Mononuclear cell (primary cell): ENCODE measurements around the gene SLC26A9. TPM values are rescaled to one million over a fixed set of nuclear protein-coding genes. Genes with fewer than 3 reads are reported as not detected.

ENCODE experiments used
- H3K27me3 ChIP-seq: 2 replicates; pipeline ENCODE4 v1.6.0; 2011; ENCODE audit warnings: low read length, control low read depth; ENCODE audit not compliant: insufficient read depth
- H3K4me1 ChIP-seq: 2 replicates; pipeline ENCODE4 v1.5.1; 2011; ENCODE audit warnings: mild to moderate bottlenecking, low read length, control low read depth; ENCODE audit not compliant: insufficient read depth
- H3K4me3 ChIP-seq: 2 replicates; pipeline ENCODE4 v1.5.1; 2011; ENCODE audit warnings: mild to moderate bottlenecking, low read length, moderate library complexity
- H3K9me3 ChIP-seq: 2 replicates; pipeline ENCODE4 v1.5.1; 2011; ENCODE audit warnings: low read depth, mild to moderate bottlenecking, control low read depth, low read length
- total RNA-seq: library from RNA; depleted of rRNA; stranded (reverse); fragments of >200 nt; gene quantifications from one replicate; pipeline ENCODE4 v1.2.3, GENCODE V29; 2012

Gene SLC26A9
- total RNA-seq, 1 donor: not detected

DNA sequence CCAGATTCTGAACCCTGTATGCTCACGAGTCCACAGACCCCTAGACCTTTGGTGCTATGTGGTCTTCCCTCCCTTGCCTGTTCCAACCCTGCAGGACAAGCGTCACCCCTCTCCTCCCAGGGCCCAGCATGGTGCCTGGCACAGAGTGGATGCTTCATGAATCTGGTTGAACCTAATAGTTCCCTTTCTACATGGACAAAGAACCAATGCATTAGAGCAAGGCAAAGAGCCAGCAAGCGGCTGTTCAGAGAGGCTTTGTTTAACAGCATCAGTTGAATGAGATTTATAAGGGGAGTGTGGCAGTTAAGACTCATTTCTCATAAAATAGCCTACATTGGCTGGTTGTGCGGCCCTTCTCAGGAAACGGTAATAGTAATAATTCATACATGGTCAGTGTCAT lies 14.9 kb downstream of the SLC26A9 start:
- peaks cover 21% of the 10 kb centered on the region for H3K4me1 ChIP-seq
- H3K27me3 ChIP-seq: no peaks in the 10 kb centered on the region
- H3K9me3 ChIP-seq: no peaks in the 10 kb centered on the region
- H3K4me3 ChIP-seq: no peak overlapping the region

DNA sequence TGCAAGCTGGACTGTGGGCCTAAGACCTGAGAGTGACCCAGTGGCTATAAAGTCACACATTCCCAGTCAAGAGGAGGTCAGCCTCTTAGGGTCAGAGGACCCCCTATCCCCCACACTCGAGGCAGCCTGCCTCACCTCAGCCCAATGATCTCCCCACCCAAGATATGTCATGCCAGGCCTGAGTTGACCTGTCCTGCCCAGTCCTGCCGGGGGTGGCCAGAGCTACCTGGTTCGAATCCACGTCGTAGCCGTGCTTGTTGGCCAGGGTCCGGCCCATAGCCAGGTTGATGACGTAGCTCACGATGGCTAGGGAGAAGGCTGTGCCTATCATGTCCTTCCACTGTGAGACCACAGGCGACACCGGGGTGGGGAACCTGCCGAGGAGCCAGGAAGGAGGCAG lies 15.6 kb downstream of the SLC26A9 start:
- Histone ChIP-seq H3K27me3 (no peaks in the 10 kb centered on the region), H3K9me3 (no peaks in the 10 kb centered on the region), H3K4me1 (peaks cover 16% of the 10 kb centered on the region), H3K4me3 (no peak overlapping the region)

DNA sequence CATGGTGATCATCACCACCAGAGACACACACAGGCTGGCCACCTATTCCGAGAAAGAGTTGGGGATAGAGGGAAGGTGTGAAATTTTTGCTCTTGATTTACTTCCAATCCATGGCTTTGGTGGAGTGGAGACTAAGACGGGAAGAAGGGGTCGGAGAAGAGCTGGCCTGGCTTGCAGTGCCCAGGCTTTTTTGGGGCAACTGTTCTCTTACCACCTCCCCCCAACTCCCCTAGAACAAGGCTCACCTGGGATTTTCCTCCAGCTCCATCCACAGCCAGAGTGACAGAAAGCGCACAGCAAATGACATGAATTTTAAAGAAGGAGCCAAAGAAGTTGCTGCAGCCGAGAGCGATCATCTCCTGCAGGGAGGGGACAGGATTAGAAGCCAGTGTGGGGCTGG lies 16.0 kb downstream of the SLC26A9 start:
- Histone ChIP-seq H3K4me1 (peaks cover 16% of the 10 kb centered on the region), H3K9me3 (no peaks in the 10 kb centered on the region), H3K4me3 (no peak overlapping the region), H3K27me3 (no peaks in the 10 kb centered on the region)

DNA sequence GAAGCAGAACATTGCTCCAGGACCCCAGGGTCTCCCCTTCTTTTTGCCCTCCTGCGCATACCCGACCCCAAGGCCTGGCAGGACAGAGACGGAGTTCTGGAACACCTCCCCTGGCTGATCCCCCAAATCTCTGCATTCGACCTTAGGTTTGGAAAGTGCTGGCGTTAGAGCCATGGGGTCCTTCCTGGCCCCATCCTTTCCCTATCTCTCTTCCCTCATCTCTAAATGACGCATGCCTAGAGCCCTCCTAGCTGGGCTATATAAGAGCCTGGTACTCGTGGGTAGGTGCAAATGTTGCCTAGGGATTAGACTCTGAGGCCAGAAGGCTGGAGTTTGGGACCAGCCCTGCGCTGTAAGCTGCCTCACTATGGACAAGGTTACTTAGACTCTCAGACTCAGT lies 16.6 kb downstream of the SLC26A9 start:
- Histone ChIP-seq H3K4me1 (peaks cover 16% of the 10 kb centered on the region), H3K4me3 (no peak overlapping the region), H3K27me3 (no peaks in the 10 kb centered on the region), H3K9me3 (no peaks in the 10 kb centered on the region)

DNA sequence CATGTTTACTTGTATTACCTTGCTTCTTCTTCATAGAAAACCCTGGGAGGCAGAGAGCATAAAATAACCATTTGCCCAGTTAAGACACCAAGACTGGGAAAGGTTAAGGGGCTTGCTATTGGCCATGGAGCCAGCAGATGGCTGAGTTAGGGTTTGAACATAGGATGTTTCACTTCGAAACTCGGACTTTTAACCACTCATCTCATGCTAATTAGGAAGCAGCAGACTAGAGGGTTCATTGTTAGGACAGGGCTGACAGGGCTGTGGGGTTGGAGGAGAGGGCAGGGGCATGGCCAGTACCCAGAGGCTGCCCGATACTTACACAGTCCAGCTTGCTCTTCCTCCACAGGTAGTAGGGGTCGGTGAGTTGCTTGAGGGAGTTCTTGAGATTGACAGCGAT lies 17.0 kb downstream of the SLC26A9 start:
- H3K9me3 ChIP-seq: no peaks in the 10 kb centered on the region
- H3K27me3 ChIP-seq: no peaks in the 10 kb centered on the region
- peaks cover 16% of the 10 kb centered on the region for H3K4me1 ChIP-seq
- H3K4me3 ChIP-seq: no peak overlapping the region

DNA sequence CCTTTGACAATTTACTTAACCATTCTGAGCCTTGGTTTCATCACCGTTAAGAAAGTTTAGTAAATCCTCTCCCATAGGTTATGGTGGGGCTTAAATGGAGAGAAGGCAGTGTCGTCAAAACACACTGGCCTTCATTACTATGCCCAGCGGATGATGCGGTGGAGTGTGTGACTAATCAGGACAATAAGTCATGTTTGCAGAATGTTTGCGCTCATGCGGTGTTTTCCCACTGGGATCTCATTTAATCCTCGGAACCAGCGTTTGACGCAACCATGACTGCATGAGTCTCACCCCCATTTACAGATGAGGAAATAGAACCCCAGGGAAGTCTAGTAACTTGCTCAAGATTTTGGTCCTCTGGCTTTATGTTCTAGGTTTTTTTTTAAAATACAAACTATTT lies 17.5 kb downstream of the SLC26A9 start:
- H3K4me1 ChIP-seq: peaks cover 14% of the 10 kb centered on the region
- H3K27me3 ChIP-seq: no peaks in the 10 kb centered on the region
- no peaks in the 10 kb centered on the region for H3K9me3 ChIP-seq
- no peak overlapping the region for H3K4me3 ChIP-seq

DNA sequence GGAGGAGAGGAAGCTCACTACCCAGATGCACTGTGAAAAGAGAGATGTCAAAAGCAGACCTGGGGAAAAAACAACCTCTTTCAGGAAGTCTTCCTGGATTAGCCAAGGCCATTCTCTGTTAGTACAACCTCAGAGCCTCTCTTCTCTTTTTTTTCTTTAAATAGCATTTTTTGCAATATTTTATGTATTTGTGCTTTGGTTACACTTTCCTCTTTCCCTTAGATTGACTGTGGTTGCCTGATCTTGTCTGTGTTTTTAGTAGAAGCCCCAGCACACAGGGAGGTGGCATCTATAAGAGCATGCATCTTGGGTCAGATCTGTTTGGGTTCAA lies 18.8 kb downstream of the SLC26A9 start:
- Histone ChIP-seq H3K4me1 (peaks cover 4% of the 10 kb centered on the region), H3K4me3 (no peak overlapping the region), H3K27me3 (no peaks in the 10 kb centered on the region), H3K9me3 (no peaks in the 10 kb centered on the region)

DNA sequence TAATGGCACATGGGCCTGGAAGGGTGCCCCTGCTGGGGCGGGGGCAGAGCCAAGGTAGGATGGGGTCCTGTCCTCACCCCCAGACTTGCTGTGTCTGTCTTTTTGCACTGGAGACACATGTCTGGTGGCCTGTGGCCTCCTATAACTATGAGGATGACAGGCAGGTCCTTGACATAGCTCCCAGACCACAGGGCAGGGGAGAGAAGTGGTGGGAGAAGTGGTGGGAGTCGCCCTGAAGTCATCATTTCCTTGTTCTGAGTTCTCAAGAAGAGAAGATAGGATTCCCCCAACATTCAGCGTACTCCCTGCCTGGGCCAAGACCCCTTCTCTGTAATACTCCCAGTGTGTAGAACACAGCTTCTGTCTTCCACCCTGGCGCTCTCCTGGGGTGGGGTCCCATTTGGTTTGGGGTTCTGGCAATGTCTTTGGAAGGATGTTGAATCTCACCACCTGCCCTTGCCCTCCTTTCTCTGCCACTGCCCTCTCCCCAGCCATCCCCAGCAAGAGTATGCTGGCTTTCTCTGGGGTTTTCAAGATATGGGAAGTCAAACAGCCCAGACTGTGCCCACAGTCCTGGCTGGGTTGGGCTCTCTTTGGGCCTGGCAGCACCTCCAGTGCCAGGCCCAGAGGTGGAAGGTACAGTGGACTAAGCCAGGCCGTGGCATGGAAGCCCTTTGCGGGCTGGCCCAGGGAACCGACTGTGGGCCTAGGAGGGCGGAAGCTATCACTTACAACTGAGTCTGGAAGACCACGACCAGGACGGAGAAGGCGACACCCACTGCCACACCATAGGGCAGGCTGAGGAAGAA lies 19.4 kb downstream of the SLC26A9 start:
- Histone ChIP-seq H3K9me3 (no peaks in the 10 kb centered on the region), H3K4me1 (peaks cover 4% of the 10 kb centered on the region), H3K4me3 (no peak overlapping the region), H3K27me3 (no peaks in the 10 kb centered on the region)

DNA sequence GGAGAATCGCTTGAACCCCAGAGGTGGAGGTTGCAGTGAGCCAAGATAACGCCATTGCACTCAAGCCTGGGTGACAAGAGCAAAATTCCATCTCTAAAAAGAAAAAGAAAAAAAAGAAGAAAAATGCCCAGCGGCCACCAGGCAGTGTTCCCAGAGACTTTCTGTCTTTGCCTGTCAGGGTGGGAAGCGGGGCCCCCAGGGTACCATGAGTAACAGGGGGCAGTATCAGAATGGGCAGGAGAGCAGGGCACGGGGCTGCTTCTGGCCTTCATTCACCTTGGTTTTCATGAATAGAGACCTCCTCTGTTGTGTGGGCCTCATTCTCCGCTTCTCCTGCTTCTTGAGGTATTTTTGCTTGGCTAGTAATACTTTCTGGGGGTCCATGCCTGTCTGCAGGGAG lies 20.4 kb downstream of the SLC26A9 start:
- peaks cover 4% of the 10 kb centered on the region for H3K4me1 ChIP-seq
- no peak overlapping the region for H3K4me3 ChIP-seq
- no peaks in the 10 kb centered on the region for H3K27me3 ChIP-seq
- H3K9me3 ChIP-seq: no peaks in the 10 kb centered on the region

DNA sequence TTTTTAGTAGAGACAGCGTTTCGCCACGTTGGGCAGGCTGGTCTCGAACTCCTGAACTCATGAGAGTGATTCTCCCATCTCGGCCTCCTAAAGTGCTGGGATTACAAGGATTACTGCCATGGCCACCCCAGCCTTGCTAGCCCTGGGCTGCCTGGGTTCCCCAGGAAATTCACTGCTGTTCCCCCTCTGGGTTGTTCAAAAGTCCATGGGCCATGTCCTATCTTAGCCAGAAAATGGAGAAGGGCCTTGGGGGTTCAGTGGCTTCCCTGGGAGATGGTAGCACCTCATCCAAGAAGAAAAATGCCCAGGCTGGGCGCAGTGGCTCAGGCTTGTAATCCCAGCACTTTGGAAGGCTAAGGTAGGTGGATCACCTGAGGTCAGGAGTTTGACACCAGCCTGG lies 20.9 kb downstream of the SLC26A9 start:
- no peaks in the 10 kb centered on the region for H3K27me3 ChIP-seq
- no peak overlapping the region for H3K4me3 ChIP-seq
- H3K4me1 ChIP-seq: peaks cover 4% of the 10 kb centered on the region
- no peaks in the 10 kb centered on the region for H3K9me3 ChIP-seq

DNA sequence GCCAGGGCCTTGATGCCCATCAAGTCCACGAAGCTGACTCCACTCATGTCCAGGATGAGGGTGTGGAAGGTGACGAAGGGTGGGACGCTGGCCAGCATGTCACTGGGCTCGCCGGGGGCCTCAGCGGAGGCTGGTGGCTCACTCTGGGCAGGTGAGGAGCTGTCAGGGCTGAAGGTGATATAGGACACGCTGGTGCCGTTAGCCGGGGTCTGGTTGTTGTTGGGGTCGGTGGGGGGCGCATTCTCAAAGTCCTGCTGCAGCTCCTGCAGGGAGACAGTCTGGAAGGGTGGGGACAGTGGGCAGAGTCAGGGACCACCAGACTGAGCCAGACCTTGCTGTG lies 21.7 kb downstream of the SLC26A9 start:
- H3K9me3 ChIP-seq: no peaks in the 10 kb centered on the region
- H3K4me1 ChIP-seq: peaks cover 4% of the 10 kb centered on the region
- H3K27me3 ChIP-seq: no peaks in the 10 kb centered on the region
- no peak overlapping the region for H3K4me3 ChIP-seq

DNA sequence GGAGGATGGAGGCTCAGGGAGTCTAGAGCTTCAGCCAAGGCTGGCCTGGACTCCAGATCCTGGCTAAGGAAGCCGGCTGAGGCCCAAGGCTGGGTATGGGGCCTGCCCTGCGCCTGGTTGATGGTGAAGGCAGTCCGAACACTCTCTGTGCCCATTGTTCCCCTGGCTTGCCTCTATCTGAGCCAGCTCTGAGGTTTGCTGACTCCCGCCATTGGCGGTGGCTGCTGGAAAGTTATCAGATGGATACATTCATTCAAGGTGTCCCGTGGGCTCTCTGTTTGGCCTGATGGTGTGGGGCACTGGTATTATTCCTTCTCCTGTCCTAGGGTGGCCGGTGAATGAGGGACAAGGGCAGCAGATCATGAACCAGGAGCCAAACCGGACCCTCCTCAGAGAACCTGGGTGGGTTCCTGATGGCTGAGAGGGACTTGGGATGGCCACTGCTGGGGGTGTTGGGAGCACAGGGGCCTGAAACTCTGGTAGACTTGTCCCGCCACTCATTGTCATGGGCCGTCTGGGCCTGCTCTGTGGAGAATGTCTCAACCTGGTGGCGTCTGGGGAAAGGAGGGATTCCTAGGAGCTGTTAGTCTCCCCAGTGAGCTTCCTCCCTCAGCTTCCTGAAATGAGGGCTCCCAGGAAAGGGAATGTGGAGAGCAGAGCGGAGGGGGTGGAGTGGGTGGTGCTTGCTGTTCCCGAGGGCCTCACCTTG lies 22.2 kb downstream of the SLC26A9 start:
- H3K4me1 ChIP-seq: peaks cover 4% of the 10 kb centered on the region
- H3K9me3 ChIP-seq: no peaks in the 10 kb centered on the region
- H3K27me3 ChIP-seq: no peaks in the 10 kb centered on the region

DNA sequence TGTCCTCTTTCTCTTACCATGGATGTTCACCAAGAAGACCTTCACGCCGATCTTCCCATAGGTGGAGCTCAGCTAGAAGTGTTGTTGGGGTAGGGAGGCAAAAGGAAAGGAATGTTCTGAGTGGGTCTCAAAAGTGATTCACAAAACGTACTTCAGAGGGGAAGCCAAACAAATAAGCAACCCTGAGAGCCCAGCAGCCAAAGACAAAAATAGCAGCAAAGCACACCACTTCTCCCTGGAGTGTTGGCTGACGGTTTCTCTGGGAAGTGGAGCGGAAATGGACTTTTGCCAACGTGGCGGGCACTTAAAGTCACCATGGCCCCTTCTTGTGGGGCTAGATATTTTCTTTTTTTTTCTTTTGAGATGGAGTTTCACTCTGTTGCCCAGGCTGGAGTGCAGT lies 23.1 kb downstream of the SLC26A9 start:
- Histone ChIP-seq H3K4me1 (peaks cover 7% of the 10 kb centered on the region), H3K9me3 (no peaks in the 10 kb centered on the region), H3K4me3 (no peak overlapping the region), H3K27me3 (no peaks in the 10 kb centered on the region)

More for the DNA sequence above, 22.2 kb downstream of the SLC26A9 start:
- H3K4me3 ChIP-seq: no peak overlapping the region

DNA sequence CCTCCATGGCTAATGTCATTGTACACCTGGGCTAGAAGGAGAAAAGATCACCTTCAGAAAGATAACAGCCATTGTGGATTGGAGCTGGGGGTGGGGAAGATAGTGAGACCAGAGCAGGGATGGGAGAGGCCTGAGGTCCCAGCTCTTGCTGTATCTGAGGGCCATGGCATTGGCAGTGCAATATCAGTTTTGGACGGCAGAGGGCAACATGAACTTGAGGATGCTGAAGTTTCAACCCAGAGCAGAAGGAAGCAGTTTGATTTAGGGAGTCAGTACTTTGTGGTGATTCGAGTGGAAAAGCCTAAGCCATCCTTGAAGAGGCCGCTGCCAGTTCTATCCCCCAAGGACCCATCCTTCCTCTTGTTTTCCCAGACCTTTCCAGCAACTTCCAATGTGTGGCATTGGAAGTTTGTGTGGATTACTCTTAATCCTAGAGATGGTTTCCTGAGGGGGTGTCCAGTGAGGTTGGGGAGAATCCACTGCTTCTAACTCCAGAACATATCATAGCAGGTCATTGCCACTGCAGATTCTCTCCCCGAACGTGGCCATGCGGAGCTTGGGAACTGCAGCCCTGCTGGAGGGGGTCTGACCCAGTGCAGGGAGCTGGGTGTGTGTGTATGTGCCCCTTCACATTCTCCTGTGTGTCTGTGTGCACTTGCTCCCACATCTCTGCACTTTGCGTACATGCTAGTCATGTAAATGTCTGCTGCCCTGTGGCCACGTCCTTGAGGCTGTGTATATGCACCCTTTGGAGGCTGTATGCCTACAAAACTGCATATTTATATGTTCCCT lies 24.1 kb downstream of the SLC26A9 start:
- H3K27me3 ChIP-seq: no peaks in the 10 kb centered on the region
- H3K4me1 ChIP-seq: peaks cover 5% of the 10 kb centered on the region
- H3K4me3 ChIP-seq: no peak overlapping the region
- no peaks in the 10 kb centered on the region for H3K9me3 ChIP-seq

DNA sequence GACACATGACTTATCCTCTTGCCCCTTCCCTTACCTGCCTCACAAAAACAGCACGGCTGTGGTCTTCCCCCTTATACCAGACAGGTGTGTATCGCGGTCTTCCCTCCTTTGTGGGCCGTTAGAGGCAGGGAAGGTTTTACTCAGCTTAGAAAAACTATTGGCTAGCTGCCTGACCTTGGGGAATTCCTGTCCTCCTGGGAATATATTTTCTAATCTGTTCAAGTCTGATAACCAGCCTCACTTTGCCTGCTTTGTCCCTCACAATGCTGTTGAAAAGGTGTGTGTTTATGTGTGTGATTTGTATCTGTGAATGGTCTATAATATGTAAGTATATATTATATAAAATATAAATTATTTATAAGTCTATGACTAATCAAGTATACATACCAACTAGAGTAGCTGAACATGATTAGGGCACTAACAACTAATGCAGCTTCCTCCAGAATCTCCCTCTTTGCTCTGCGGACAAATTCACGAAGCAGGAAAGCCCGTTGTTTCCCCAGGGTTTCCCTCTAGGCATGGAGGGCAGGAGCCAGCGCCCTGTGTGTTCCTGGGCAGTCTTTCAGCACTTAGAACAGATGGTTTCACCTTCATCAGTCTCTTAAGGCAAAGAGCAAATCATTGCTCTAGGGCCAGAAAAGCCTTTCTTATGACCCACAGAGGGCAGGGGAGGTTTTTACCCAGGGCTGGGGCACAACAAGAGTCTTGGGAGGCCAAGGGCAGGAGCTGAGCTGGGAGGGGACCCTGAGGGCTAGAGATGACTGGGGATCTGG lies 25.6 kb downstream of the SLC26A9 start:
- H3K4me3 ChIP-seq: no peak overlapping the region
- H3K4me1 ChIP-seq: peaks cover 3% of the 10 kb centered on the region
- H3K27me3 ChIP-seq: no peaks in the 10 kb centered on the region
- no peaks in the 10 kb centered on the region for H3K9me3 ChIP-seq
